Mucosa of stomach (tissue), 1 donor: ENCODE results near the gene SLC6A18.

Experiments
- H3K27me3 ChIP-seq: one replicate; pipeline ENCODE4 v1.7.0; 2013; ENCODE audit warnings: mild to moderate bottlenecking, low read length; ENCODE audit not compliant: control insufficient read depth, insufficient read depth
- H3K36me3 ChIP-seq: one replicate; pipeline ENCODE4 v1.7.0; 2013; ENCODE audit warnings: low read length; ENCODE audit not compliant: control insufficient read depth, insufficient read depth
- H3K4me1 ChIP-seq: one replicate; pipeline ENCODE4 v1.7.0; 2013; ENCODE audit warnings: mild to moderate bottlenecking, low read length; ENCODE audit not compliant: control insufficient read depth, insufficient read depth
- H3K4me3 ChIP-seq: one replicate; pipeline ENCODE4 v1.7.0; 2013; ENCODE audit warnings: low read length
- H3K9ac ChIP-seq: one replicate; pipeline ENCODE4 v1.7.0; 2013; ENCODE audit warnings: mild to moderate bottlenecking, low read length, moderate library complexity
- H3K9me3 ChIP-seq: one replicate; pipeline ENCODE4 v1.7.0; 2013; ENCODE audit warnings: mild to moderate bottlenecking, low read length, moderate library complexity; ENCODE audit not compliant: control insufficient read depth
- donor health status: Pancreatic carcinoma.

The SLC6A18 gene

GRCh38 chr5:1190278-1190677 lies 34.9 kb upstream of the SLC6A18 start:
- Histone ChIP-seq H3K27me3 (peaks cover 14% of the 10 kb centered on the region), H3K4me3 (no peak overlapping the region)

GRCh38 chr5:1190837-1191239 lies 34.3 kb upstream of the SLC6A18 start:
- no peaks in the 10 kb centered on the region for H3K36me3 ChIP-seq
- H3K9me3 ChIP-seq: no peaks in the 10 kb centered on the region
- no peak overlapping the region for H3K9ac ChIP-seq
- H3K4me3 ChIP-seq: no peak overlapping the region
- H3K27me3 ChIP-seq: peaks cover 14% of the 10 kb centered on the region
- H3K4me1 ChIP-seq: peaks cover 10% of the 10 kb centered on the region

More at GRCh38 chr5:1190278-1190677, 34.9 kb upstream of the SLC6A18 start:
- no peaks in the 10 kb centered on the region for H3K9me3 ChIP-seq
- H3K4me1 ChIP-seq: peaks cover 14% of the 10 kb centered on the region
- no peaks in the 10 kb centered on the region for H3K36me3 ChIP-seq
- H3K9ac ChIP-seq: no peak overlapping the region

- H3K9ac ChIP-seq: no peak overlapping the region
- H3K4me1 ChIP-seq: no peaks in the 10 kb centered on the region
- no peak overlapping the region for H3K4me3 ChIP-seq
- H3K9me3 ChIP-seq: no peaks in the 10 kb centered on the region
- no peaks in the 10 kb centered on the region for H3K36me3 ChIP-seq
- H3K27me3 ChIP-seq: peaks cover 11% of the 10 kb centered on the region
Measured at GRCh38 chr5:1192971-1193590, 32.1 kb upstream of the SLC6A18 start.

- no peaks in the 10 kb centered on the region for H3K9me3 ChIP-seq
- no peaks in the 10 kb centered on the region for H3K4me1 ChIP-seq
- peaks cover 14% of the 10 kb centered on the region for H3K27me3 ChIP-seq
- no peak overlapping the region for H3K9ac ChIP-seq
- no peak overlapping the region for H3K4me3 ChIP-seq
- no peaks in the 10 kb centered on the region for H3K36me3 ChIP-seq
Measured at GRCh38 chr5:1193591-1193985, 31.6 kb upstream of the SLC6A18 start.

GRCh38 chr5:1194378-1194777 lies 30.8 kb upstream of the SLC6A18 start:
- Histone ChIP-seq H3K4me3 (no peak overlapping the region), H3K27me3 (peaks cover 20% of the 10 kb centered on the region), H3K9ac (no peak overlapping the region), H3K36me3 (no peaks in the 10 kb centered on the region), H3K9me3 (no peaks in the 10 kb centered on the region), H3K4me1 (no peaks in the 10 kb centered on the region)

GRCh38 chr5:1195439-1195838 lies 29.7 kb upstream of the SLC6A18 start:
- H3K9ac ChIP-seq: no peak overlapping the region
- no peak overlapping the region for H3K4me3 ChIP-seq
- peaks cover 9% of the 10 kb centered on the region for H3K4me1 ChIP-seq
- H3K9me3 ChIP-seq: no peaks in the 10 kb centered on the region
- H3K36me3 ChIP-seq: no peaks in the 10 kb centered on the region
- peaks cover 26% of the 10 kb centered on the region for H3K27me3 ChIP-seq

- H3K27me3 ChIP-seq: peaks cover 21% of the 10 kb centered on the region
Measured at GRCh38 chr5:1195916-1196315, 29.3 kb upstream of the SLC6A18 start.

GRCh38 chr5:1196562-1196961 lies 28.6 kb upstream of the SLC6A18 start:
- Histone ChIP-seq H3K9me3 (no peaks in the 10 kb centered on the region), H3K4me1 (peaks cover 20% of the 10 kb centered on the region), H3K4me3 (no peak overlapping the region), H3K36me3 (no peaks in the 10 kb centered on the region), H3K27me3 (peaks cover 20% of the 10 kb centered on the region), H3K9ac (no peak overlapping the region)

More at GRCh38 chr5:1195916-1196315, 29.3 kb upstream of the SLC6A18 start:
- Histone ChIP-seq H3K36me3 (no peaks in the 10 kb centered on the region), H3K4me3 (no peak overlapping the region), H3K9ac (no peak overlapping the region), H3K9me3 (no peaks in the 10 kb centered on the region), H3K4me1 (peaks cover 13% of the 10 kb centered on the region)

- Histone ChIP-seq H3K4me1 (peaks cover 23% of the 10 kb centered on the region), H3K4me3 (no peak overlapping the region), H3K27me3 (peaks cover 20% of the 10 kb centered on the region)
Measured at GRCh38 chr5:1197876-1198666, 27.1 kb upstream of the SLC6A18 start.

GRCh38 chr5:1199340-1199648 lies 25.9 kb upstream of the SLC6A18 start:
- H3K36me3 ChIP-seq: no peaks in the 10 kb centered on the region
- H3K9ac ChIP-seq: no peak overlapping the region
- peaks cover 20% of the 10 kb centered on the region for H3K27me3 ChIP-seq
- H3K4me3 ChIP-seq: no peak overlapping the region
- peaks cover 23% of the 10 kb centered on the region for H3K4me1 ChIP-seq
- no peaks in the 10 kb centered on the region for H3K9me3 ChIP-seq

More at GRCh38 chr5:1197876-1198666, 27.1 kb upstream of the SLC6A18 start:
- Histone ChIP-seq H3K9me3 (no peaks in the 10 kb centered on the region), H3K36me3 (no peaks in the 10 kb centered on the region), H3K9ac (no peak overlapping the region)

- H3K9ac ChIP-seq: no peak overlapping the region
- peaks cover 20% of the 10 kb centered on the region for H3K27me3 ChIP-seq
- H3K9me3 ChIP-seq: no peaks in the 10 kb centered on the region
- H3K36me3 ChIP-seq: no peaks in the 10 kb centered on the region
- H3K4me1 ChIP-seq: peaks cover 23% of the 10 kb centered on the region
- no peak overlapping the region for H3K4me3 ChIP-seq
Measured at GRCh38 chr5:1199649-1200494, 25.3 kb upstream of the SLC6A18 start.
